DMS153 treated with DMSO at 0.1 percent for 48 hours (cell line): ENCODE data around the gene EIF5AL1.
"Not testable (repeated sequence)": the region's sequence is repeated elsewhere in the genome, so short reads cannot be mapped to it uniquely, and the experiment has no call there.

ENCODE experiments used
- DNase-seq: peaks from one replicate; lab custom pipeline; 2025; ENCODE audit not compliant: unreplicated experiment; lab: John Stamatoyannopoulos, UW

The EIF5AL1 gene

GRCh38 chr10:79487296-79488194 lies 24.8 kb upstream of the EIF5AL1 start:
- DNase-seq, result peak; percentile 3

GRCh38 chr10:79488336-79488735 lies 24.0 kb upstream of the EIF5AL1 start:
- DNase-seq, result no peak

DNA sequence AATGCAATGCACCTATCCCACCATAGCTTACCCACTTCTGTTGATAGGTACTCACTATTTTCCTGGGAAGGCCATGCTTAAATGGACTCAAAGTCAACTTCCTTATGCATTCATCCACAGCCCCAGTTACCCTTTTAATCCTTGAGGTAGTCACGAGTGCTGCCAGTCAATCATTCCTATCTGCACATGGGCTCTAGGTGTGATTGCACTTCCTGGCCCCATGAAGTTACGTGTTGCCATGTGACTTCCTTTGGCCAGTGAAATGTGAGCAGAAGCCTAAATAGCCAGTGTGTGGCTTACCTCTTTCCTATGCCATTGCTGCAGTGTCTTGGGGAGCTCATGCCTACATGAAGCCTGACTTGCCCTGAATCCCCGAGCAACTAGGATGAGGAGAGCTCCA lies 23.5 kb upstream of the EIF5AL1 start:
- DNase-seq, result no peak

DNA sequence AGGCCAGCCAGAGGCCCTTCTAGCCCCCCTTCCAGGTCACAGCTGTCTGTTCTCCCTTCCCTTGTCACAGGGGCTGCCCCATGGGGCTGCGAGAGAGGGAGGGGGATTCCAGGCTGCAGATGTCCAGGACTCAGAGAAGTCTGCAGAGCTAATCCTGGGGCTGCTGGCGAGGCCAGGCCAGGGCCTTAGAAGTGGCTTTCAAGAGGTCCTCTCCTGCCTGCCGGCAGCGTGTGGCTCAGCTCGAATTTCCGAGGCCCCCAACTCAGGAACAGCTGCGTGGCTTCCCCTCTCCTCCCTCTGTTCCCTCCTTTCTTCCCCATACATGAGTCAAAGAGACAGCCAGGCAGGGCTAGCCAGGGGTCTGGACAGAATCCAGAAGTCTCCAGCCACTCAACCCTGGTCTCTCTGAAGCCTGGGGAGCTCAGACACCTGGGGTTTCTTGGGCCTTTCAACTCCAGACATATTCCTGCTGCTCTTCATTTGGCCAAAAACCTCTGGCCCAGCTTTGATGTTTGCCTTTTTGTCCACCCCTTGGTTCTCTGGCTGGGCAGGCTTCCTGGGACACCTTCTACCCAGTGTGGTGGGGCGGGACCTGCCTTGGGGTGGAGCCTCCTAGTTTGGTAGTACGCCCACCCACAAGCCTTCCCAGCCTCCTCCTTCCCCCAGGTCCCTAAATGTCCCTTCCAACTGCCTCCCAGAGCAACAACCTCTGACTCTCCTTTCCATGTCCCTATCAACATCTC lies 21.8 kb upstream of the EIF5AL1 start:
- DNase-seq, result no peak

DNA sequence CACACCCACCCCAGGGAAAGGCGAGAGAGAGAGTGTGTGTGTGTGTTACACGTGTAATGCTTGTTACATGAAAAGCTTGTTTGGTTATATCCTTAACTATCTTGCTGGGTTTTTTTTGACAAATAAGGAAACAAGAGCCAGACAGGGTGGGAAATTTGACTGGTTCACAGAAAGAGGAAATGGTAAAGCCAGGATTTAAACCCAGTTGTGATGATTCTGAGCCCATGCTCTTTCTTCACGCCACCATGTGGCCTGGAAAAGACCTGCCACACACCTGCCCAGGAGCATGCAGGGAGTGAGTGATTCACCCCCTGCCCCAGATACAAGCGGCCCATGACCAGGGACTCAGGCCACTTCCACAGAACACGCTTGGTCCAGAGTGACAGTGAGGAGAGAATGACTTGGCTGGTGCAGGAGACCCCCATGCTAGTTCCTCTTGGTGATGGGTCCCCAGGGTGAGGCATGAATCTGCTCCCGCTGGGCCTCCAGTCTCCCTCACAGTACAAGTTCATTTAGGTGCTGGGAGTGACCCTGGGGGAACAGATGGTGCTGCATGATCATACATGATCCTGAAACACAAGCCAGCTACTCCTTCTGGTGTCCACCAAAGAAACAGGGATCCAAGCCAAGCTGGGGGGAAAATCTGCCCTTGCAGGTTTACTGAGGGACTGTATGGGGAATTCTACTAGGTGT lies 21.0 kb upstream of the EIF5AL1 start:
- no peak for DNase-seq

DNA sequence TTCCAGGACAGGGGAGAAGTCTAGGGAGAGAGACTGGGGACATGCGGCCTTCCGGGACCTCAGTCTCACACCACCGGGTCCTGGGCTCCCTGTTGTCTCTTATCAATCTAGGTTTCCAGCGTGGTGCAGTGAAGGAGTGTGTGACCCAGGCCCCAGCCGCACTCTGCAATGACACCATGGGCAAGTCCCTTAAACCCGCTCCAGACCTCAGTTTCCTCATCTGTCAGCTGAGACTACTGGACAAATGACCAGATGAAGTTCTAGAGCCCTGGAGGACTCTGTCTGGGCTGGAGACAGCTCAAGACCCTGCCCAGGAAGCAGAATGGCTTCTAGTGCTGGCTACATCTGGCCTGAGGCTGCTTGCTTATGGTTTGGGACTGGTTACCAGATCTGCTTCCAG lies 20.1 kb upstream of the EIF5AL1 start:
- no peak for DNase-seq

DNA sequence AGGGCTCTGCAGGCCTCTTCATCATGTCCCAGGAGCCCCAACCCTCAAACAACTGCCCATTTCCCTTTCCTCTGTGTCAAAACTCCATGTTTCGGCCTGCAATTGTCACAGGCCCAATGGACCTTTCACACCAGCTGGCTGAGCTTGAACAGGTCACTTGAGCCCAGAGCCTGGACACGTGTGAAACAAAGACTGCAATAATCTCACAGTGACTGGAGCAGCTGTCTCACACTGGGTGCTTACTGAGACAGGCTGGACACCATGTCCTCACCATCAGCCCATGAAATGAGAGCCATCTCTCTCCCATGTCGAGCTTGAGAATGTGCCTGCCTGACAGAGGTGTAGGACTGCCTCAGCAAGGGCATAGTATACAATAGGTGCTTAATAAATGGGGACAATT lies 19.5 kb upstream of the EIF5AL1 start:
- DNase-seq, result no peak

DNA sequence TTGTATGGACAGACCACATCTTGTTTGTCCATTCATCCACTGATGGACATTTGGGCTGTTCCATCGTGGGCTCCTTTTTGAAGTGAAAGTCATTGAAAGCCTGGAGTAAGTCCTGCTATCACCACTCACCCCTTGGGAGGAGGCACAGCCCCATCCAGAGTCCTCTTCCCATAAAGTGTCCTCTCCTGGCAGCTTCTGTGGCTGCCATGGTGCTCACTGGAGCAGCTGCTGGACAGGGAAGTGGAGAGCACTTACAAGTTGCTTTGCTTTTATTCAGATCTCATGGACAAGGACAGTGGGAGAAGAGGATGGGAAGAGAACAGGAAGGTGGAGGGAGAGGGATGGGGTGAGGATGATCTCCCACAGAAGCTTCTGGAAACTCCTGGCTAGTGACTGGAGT lies 18.5 kb upstream of the EIF5AL1 start:
- DNase-seq, result no peak

DNA sequence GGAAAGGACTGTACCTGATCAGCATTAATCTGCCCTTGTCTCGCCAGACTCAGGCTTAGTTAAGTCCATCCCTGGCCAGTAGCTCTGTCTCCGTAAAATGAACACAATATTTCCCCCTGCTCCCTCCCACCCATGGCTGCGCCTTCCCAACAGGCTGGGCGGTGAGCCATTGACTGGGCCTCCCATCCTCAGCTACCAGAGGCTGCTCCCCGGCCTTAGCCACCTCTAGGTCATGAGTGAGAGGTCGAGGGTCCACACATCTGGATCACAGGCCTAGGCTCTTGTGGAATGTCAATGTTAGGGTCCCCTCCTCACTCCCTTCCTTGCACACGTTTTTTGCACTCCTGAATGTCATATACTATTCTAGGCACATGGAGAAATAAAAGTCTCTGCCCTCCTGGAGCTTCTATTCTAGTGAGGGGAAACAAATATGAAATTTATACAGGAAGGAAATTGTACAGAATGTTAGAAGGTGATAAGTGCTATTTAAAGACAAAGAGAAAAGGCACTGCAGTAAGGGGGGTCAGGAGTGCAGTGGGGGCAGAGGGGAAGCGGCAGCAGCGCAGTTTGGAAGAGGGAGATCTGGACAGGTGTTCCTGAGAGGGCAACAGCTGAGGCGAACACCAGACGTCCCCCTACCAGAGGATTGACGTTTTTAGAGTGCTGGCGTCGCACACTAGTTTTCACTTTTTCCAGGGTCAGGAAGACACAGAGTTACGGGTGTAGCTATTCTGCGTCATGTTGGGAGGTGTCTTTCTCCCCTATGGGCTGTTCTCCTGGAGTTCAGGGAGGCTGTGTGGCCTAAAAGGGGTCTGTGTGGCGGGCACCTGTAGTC lies 17.2 kb upstream of the EIF5AL1 start:
- DNase-seq, result no peak

GRCh38 chr10:79495791-79496190 lies 16.5 kb upstream of the EIF5AL1 start:
- no peak for DNase-seq

GRCh38 chr10:79496896-79497295 lies 15.4 kb upstream of the EIF5AL1 start:
- DNase-seq, result no peak

GRCh38 chr10:79498291-79498829 lies 14.0 kb upstream of the EIF5AL1 start:
- DNase-seq, result no peak

- peak; percentile 3 for DNase-seq
Observed at GRCh38 chr10:79502561-79503309, 9.6 kb upstream of the EIF5AL1 start.

- DNase-seq, result not testable (repeated sequence)
Observed at GRCh38 chr10:79503787-79504186, 8.5 kb upstream of the EIF5AL1 start.

DNA sequence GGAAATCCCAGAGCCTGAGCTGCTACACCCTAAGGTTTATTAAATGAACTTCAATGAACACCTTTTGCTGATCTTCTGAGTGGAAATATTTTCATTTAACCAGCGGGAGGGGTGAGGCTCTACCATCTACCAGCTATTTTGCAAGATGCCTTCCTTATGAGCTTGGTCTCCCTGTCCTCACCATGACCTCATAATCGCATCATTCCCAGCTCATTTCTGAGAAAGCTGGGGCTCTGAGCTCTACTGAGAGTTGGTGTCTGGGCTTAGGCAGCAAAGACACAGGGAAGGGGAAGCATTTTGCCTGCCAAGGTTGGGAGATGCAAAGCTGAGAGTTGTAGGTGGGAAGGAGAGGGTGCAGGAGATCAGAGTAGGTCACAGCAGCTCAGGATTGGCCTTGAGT lies 7.8 kb upstream of the EIF5AL1 start:
- not testable (repeated sequence) for DNase-seq

DNA sequence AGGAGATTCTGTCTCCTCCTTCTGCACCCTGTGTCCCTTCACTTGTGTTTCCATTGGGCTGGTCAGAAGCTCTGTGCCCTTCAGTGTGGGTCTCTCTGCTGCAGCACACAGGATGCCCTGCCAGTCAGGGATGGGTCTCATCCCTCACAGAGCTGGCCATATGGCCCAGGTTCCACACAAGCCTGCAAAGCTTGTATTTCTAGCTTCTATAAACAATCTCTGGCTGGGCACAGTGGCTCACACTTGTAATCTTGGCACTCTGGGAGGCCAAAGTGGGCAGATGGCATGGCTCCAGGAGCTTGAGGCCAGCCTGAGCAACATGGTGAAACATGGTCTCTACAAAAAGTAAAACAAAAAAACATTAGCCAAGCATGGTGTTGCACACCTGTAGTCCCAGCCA lies 7.0 kb upstream of the EIF5AL1 start:
- DNase-seq, result not testable (repeated sequence)

GRCh38 chr10:79505829-79506228 lies 6.5 kb upstream of the EIF5AL1 start:
- no peak for DNase-seq

GRCh38 chr10:79507440-79508167 lies 4.7 kb upstream of the EIF5AL1 start:
- DNase-seq, result no peak

DNA sequence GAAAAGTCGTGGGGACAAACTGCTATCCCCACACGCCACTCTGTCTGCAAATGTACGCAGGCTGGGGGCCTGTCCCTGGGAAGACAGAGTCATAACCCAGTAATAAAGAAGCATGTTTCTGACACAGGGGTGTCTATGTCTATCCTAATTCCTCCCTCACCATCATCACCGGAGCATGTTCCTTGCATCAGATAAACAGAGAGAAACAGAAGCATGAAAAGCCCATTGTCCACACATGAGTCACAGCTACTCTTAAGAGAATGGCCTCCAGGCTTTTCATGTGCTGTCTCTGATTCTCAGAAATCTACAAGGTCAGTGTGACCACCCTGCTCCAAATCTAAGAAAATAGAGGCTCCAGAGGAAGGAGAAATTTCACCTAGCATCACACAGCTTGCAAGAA lies 4.1 kb upstream of the EIF5AL1 start:
- not testable (repeated sequence) for DNase-seq
